ENCODE data around the gene CDIP1.

Gene CDIP1

GRCh38 chr16:4494746-4495490, 43.7 kb downstream of the CDIP1 start:
- no peak for TF ChIP-seq CTCF (conservative IDR thresholded peaks at IDR 0.05; ENCODE audit: low read length)
- peak; percentile 73 for DNase-seq (ENCODE audit: low read depth)
- no peak overlapping the region for H3K4me3 ChIP-seq (ENCODE audit: low read length)

GRCh38 chr16:4491898-4492297, 46.7 kb downstream of the CDIP1 start:
- TF ChIP-seq CTCF (conservative IDR thresholded peaks at IDR 0.05; ENCODE audit: low read length) = no peak
- DNase-seq (ENCODE audit: low read depth) = no peak
- no peak overlapping the region for H3K4me3 ChIP-seq (ENCODE audit: low read length)

GRCh38 chr16:4489030-4489429, 49.5 kb downstream of the CDIP1 start:
- no peak overlapping the region for H3K4me3 ChIP-seq (ENCODE audit: low read length)
- DNase-seq (ENCODE audit: low read depth) = peak; percentile 86
- TF ChIP-seq CTCF (conservative IDR thresholded peaks at IDR 0.05; ENCODE audit: low read length) = no peak

GRCh38 chr16:4488499-4488967, 50.0 kb downstream of the CDIP1 start:
- DNase-seq (ENCODE audit: low read depth) = peak; percentile 18
- no peak overlapping the region for H3K4me3 ChIP-seq (ENCODE audit: low read length)
- TF ChIP-seq CTCF (conservative IDR thresholded peaks at IDR 0.05; ENCODE audit: low read length) = no peak

GRCh38 chr16:4487955-4488498, 50.5 kb downstream of the CDIP1 start:
- H3K4me3 ChIP-seq (ENCODE audit: low read length) = no peak overlapping the region
- no peak for TF ChIP-seq CTCF (conservative IDR thresholded peaks at IDR 0.05; ENCODE audit: low read length)
- DNase-seq (ENCODE audit: low read depth) = peak; percentile 67

- DNase-seq (ENCODE audit: low read depth) = no peak
- H3K4me3 ChIP-seq (ENCODE audit: low read length) = no peak overlapping the region
- TF ChIP-seq CTCF (conservative IDR thresholded peaks at IDR 0.05; ENCODE audit: low read length) = no peak
These were observed 52.3 kb downstream of the CDIP1 start for GRCh38 chr16:4486126-4486893.

Measured in AG10803 (cell line).